SHP77 treated with DMSO at 0.1 percent for 48 hours (cell line): ENCODE results near the gene PCDHGA1.

Source experiments
- DNase-seq: peaks from one replicate; lab custom pipeline; 2025; lab: John Stamatoyannopoulos, UW

The PCDHGA1 gene

DNA sequence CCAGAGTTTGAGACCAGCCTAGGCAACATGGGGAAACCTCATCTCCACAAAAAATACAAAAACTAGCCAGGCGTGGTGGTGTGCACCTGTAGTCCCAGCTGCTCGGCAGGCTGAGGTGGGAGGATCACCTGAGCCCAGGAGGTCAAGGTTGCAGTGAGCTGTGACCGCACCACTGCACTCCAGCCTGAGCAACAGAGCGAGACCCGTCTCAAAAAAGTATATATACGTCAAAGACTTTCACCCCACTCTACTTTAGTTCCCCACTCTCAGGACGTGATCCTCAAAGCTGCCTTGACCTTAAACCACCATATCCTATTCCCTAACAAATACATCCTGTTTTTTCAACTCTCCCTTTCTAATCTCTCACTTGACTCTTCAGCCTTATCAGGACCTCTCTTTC lies 199.6 kb downstream of the PCDHGA1 start:
- DNase-seq, result no peak

DNA sequence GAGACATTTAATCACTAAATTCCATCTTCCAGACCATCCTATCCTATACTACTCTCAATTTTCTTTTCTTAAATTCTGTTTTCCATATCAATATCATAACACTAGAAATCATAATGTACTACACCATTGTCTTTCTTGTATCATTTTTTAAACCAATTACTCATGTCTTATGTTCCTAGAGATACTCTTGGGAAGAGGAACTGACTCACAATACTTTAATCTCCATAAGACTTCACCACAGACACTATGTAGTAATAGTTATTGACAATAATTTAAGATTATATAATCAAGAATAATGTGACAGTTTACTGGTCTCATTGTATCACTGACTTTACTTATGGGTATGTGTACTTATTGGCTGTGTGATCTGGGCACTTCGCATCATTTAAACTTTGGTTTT lies 202.4 kb downstream of the PCDHGA1 start:
- DNase-seq, result no peak

DNA sequence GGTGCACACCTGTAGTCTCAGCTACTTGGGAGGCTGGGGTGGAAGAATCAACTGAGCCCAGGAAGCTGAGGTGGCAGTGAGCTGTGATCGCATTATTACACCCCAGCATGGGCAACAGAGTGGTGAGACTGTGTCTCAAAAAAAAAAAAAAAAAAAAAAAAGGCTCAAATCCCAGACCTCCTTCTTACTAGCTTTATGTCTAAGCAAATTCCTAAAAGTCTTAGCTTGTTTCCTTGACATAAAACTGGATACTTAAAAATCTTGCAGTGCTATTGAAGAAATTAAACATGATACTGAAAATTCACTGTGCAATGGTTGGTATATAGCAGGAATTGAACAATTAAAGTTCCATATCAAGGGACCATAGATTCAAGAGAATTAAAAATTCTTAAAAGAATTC lies 203.6 kb downstream of the PCDHGA1 start:
- no peak for DNase-seq

DNA sequence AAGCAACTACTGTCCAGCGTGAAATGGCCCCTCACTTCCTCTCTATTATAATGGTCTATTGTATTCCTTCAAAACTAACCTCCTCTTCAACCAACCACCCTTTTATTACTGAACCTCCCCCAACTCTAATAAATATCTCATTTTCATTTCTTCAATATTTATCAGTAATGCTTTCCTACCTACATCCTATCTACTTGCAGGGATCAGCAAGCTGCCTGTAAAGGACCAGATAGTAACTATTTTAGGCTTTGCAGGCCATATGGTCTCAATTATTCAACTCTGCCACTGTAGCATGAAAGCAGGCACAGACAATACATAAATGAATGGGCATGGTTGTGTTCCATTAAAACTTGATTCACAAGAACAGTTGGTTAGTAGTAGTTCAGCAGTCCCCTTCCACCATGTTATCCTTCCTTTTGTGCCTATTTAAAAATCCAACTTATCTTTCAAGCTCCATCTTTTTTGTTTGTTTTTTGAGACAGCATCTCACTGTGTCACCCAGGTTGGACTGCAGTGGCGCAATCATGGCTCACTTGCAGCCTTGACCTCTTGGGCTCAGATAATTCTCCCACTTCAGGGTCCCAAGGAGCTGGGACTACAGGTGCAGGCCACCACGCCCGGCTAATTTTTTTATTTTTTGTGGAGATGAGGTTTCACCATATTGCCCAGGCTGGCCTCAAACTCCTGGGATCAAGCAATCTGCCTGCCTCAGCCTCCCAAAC lies 204.3 kb downstream of the PCDHGA1 start:
- no peak for DNase-seq

DNA sequence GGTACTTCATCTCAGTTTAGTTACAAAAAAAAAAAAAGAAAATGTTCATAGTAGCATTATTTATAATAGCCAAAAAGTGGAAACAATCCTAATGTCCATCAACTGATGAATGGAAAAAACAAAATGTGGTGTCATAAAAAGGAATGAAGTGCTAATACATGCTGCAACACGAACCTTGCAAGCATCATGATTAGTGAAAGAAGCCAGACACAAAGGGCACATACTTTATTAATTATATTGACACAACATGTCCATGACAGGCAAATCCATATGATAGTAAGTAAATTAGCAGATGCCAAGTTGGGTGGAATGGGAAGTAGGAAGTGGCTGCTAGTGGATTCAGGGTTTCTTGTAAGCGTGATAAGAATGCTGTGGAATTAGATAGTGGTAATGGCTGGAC lies 212.7 kb downstream of the PCDHGA1 start:
- DNase-seq, result no peak

DNA sequence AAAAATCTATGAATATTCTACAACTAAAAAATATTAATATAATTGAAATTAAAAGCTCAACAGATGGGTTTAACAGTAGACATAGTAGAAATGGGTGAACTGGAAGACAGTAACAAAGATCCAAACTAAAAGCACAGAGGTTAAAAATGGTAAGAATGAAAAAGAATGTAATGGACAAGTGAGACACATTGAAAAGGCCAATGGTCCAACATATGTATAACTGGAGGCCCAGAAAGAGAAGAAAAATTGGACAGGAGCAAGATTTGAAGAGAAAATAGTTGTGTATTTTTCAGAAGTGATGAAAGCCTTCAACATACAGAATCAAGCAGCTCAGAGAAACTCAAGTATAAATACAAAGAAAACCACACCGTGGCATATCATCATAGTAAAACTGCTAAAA lies 217.2 kb downstream of the PCDHGA1 start:
- DNase-seq, result no peak

DNA sequence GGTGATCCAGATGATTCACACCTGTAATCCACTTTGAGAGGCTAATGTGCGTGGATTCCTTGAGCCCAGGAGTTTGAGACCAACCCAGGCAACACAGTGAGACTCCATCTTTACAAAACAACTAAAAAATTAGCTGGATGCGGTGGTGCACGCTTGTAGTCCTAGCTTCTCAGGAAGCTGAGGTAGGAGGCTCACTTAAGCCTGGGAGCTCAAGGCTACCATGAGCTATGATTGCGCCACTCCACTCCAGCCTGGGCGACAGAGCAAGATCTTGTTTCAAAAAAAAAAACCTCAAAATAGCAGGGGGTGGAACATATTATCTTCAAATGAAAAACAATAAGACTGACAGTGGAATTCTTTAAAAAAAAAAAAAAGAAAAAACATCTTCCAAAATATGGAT lies 217.6 kb downstream of the PCDHGA1 start:
- no peak for DNase-seq

DNA sequence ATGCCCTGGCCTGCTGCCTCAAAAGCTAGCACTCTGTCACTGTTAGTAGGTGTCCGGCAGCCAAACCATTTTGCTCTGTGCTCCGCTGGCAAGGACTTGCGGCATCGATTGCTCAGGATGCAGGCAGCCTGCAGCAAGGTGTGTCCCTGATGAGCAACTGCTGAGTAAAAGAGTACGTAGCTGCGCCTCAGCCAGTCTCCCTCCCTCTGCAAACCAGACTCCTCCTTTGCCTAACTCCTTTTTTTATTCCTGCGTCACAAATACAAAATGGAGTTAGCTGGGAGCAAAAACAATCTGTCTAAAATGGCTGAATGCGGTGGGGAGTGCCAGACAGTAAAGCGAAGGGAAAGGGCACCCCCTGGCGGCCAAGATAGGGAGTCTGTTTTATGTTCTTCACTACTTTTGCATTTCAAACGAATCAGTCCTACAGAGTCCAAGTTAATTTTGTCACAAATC lies 227.4 kb downstream of the PCDHGA1 start:
- peak; percentile 93 for DNase-seq

DNA sequence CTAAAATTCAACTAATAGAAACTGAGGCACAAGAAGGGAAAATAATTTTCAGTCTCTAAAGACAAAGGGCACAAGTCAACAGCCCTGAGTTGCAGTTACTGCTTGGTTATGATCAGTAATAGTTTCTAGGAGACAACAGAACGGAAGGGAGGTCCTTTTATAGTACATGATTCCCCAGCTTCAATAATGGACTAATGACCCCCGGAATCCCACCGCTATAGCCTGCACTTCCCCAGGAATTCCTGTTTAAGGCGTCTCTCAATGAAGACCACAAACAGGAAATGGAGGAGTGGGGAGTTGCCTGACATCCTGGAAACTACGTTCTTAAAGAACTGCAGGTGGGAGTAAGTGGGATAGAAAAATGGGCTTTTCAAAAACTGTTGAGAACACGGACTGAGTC lies 227.8 kb downstream of the PCDHGA1 start:
- DNase-seq, result no peak

DNA sequence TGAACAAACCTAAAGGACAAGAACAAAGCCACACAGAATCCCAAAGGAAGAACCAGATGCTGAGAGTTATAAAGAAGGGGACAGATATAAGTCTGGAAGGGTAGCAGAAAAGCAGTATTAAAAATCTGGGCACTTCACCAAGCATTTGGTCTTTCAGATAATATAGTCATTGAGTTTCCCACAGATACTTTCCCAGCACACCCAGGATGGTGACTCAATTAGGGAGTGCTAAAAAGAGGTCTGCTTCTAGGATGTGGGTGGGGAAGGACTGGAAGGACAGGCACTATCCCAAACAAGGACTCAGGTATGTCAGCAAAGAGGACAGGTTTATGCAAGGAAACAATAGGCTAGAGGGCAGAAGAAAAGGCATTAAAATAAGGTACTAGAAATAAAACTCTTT lies 229.1 kb downstream of the PCDHGA1 start:
- no peak for DNase-seq

DNA sequence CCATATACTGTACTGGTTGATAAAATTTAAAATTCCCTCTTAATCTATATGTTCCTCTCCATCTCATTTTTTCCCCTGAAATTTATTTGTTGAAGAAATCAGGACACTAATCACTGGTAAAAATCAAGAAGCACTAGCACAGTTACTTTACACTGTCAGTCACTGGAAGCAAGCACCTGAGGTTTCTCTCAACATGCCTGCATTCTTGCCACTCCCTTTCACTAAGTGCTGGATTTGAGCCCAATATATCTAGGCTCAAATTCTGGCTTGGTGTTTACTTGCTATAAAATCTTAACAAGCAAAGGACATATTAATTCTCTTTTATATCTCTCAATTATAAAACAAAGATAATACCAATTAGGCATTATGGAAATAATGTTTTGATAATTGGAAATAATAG lies 229.8 kb downstream of the PCDHGA1 start:
- no peak for DNase-seq

DNA sequence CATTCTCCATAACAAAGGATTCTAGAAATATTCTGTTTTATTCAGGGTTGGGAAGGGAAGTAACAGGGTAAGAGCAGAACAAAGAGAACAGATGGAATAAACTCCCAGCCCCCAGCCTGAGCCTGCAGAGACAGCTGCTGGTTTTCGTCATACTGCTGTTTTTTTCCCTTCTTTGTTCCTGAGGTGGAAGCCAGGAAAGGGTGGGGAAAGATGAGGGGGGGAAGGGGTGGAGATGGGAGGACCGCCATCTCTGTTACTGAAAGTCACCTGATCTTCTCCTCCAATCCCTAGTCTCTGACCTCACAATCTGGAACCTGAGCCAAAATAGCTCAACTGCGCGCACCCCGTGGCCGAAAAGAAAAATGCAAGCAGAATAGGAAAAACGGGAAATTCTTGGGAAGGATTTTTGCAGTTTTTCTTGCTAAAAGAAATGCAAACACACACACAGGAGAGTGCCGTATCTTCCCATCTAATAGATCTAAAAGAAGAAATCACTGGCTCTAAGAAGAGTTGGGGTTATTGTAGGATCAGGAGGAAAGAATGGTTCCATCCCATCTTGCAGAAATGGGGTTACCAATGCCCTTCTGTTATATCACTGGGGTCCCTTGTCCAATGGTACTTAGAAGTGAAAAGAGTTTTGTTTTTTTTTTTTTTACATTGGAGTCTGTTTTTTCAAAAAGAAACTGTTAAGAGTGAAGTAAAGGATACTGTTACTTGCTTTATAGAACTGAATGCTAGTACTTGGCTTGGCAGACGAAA lies 230.6 kb downstream of the PCDHGA1 start:
- peak; percentile 95 for DNase-seq
